HepG2 (cell line): ENCODE results near the gene EHD4. TPM values are rescaled to one million over a fixed set of nuclear protein-coding genes. Genes with fewer than 3 reads are reported as not detected.

ENCODE experiments used
- AGO2 ChIP-seq: fragments of 200-400 bp; formaldehyde crosslinking; optimal IDR thresholded peaks from 2 replicates; pipeline ENCODE3; 2017; ENCODE audit warnings: mild to moderate bottlenecking, low read depth, low read length, moderate library complexity
- BRD4 ChIP-seq: sonication (generic); formaldehyde crosslinking; IDR thresholded peaks from 2 replicates; pipeline ENCODE4 v1.4.0; 2020; ENCODE audit warnings: missing genetic modification reagents
- CHCHD3 ChIP-seq: sonication (generic); formaldehyde crosslinking; IDR thresholded peaks from 2 replicates; pipeline ENCODE4 v1.8.0; 2022; ENCODE audit warnings: mild to moderate bottlenecking, missing genetic modification reagents, moderate library complexity
- GPN1 ChIP-seq: sonication (generic); formaldehyde crosslinking; IDR thresholded peaks from 2 replicates; pipeline ENCODE4 v1.5.1; 2020; ENCODE audit warnings: missing genetic modification reagents, borderline replicate concordance
- MYC ChIP-seq: sonication (generic); formaldehyde crosslinking; IDR thresholded peaks from 2 replicates; pipeline ENCODE4 v1.9.0; 2021; ENCODE audit warnings: missing genetic modification reagents, borderline replicate concordance
- REL ChIP-seq: sonication (generic); formaldehyde crosslinking; conservative IDR thresholded peaks from 2 replicates; pipeline ENCODE4 v1.8.0; 2022; ENCODE audit warnings: mild to moderate bottlenecking, missing genetic modification reagents, moderate library complexity
- ZMAT3 ChIP-seq: sonication (generic); formaldehyde crosslinking; conservative IDR thresholded peaks from 2 replicates; pipeline ENCODE4 v1.7.0; 2021; ENCODE audit warnings: missing genetic modification reagents
- ZNF142 ChIP-seq: sonication (generic); formaldehyde crosslinking; IDR thresholded peaks from 2 replicates; pipeline ENCODE4 v1.4.0; 2020; ENCODE audit warnings: missing genetic modification reagents
- ZNF281 ChIP-seq: sonication (generic); formaldehyde crosslinking; IDR thresholded peaks from 2 replicates; pipeline ENCODE4 v1.4.0; 2020; ENCODE audit warnings: missing genetic modification reagents, borderline replicate concordance
- ZNF83 ChIP-seq: sonication (generic); formaldehyde crosslinking; IDR thresholded peaks from 2 replicates; pipeline ENCODE4 v1.4.0; 2020; ENCODE audit warnings: missing genetic modification reagents, mild to moderate bottlenecking, borderline replicate concordance
- polyA plus RNA-seq, 8 experiments: library from polyadenylated mRNA; depleted of rRNA in 3 of 8; stranded (reverse) in 7 of 8; unstranded in 1 of 8; fragments of >200 nt; fragmentation: Illumina TruSeq in 4 of 8; extraction: Trizol in 4 of 8; gene quantifications; 2 replicates each; pipeline versions ENCODE4 v1.2.1 to v1.2.3, GENCODE V29; 2011 to 2016; ENCODE audit warnings: low read depth in 4 of 8, missing spikeins in 1 of 8, mixed read lengths in 1 of 8; ENCODE audit not compliant: insufficient read depth in 1 of 8
- total RNA-seq, 5 experiments: library from RNA; depleted of rRNA; stranded (reverse); fragments of >200 nt; fragmentation: Illumina TruSeq; extraction: Trizol; gene quantifications; 2 replicates each; pipeline ENCODE4 v1.2.3, GENCODE V29; 2016; ENCODE audit warnings: low read depth in 1 of 5

Gene EHD4
- total and polyA plus RNA-seq, 2 of the 13 experiments (the other 11 are each of a cell fraction or from before 2014, with no cell fraction given): 3.1 to 4.8 TPM

- TF ChIP-seq ZNF281 (no peak), MYC (CRISPR knock-in tag) (no peak), BRD4 (CRISPR knock-in tag) (no peak), AGO2 (no peak), ZMAT3 (CRISPR knock-in tag) (no peak), ZNF83 (CRISPR knock-in tag) (no peak), ZNF142 (CRISPR knock-in tag) (no peak), GPN1 (CRISPR knock-in tag) (no peak), REL (no peak), CHCHD3 (CRISPR knock-in tag) (no peak)
- TF ChIP-seq, all 625 proteins: peak for 0
Observed at GRCh38 chr15:41890050-41890690, 82.2 kb downstream of the EHD4 start (continued).
